Mesenchymal stem cell (in vitro differentiated cells and primary cell): Measurements from ENCODE around the gene PSEN1.

Experiments
- DNase-seq: peaks from one replicate; pipeline ENCODE4 v3.0.0-alpha.2; 2013
- H2AFZ ChIP-seq: one replicate; pipeline ENCODE4 v1.6.1; 2013; ENCODE audit warnings: low read depth, mild to moderate bottlenecking, control low read depth, inconsistent platforms, low read length, moderate library complexity
- H2AK5ac ChIP-seq: 2 replicates; pipeline ENCODE4 v1.6.1; 2013; ENCODE audit warnings: low read length, moderate library complexity, mild to moderate bottlenecking, inconsistent platforms; ENCODE audit not compliant: severe bottlenecking
- H2BK120ac ChIP-seq: one replicate; pipeline ENCODE4 v1.6.1; 2013; ENCODE audit warnings: low read depth, mild to moderate bottlenecking, inconsistent platforms, low read length, moderate library complexity
- H2BK12ac ChIP-seq, 2 experiments: one replicate each; pipeline ENCODE4 v1.6.1; 2013; ENCODE audit warnings: inconsistent platforms in 2 of 2, low read length in 2 of 2, mild to moderate bottlenecking in 2 of 2, moderate library complexity in 2 of 2, control low read depth in 1 of 2
- H2BK15ac ChIP-seq: one replicate; pipeline ENCODE4 v1.6.1; 2013; ENCODE audit warnings: mild to moderate bottlenecking, low read depth, inconsistent platforms; ENCODE audit not compliant: poor library complexity, severe bottlenecking
- H2BK5ac ChIP-seq: 2 replicates; pipeline ENCODE4 v1.6.1; 2013; ENCODE audit warnings: low read depth, mild to moderate bottlenecking, low read length, control low read depth, inconsistent platforms; ENCODE audit not compliant: poor library complexity, severe bottlenecking
- H3K14ac ChIP-seq, 2 experiments: one replicate each; pipeline ENCODE4 v1.6.1; 2013; ENCODE audit warnings: inconsistent platforms in 2 of 2, low read length in 2 of 2, control low read depth in 1 of 2, mild to moderate bottlenecking in 1 of 2, moderate library complexity in 1 of 2
- H3K18ac ChIP-seq, 2 experiments: one replicate each; pipeline ENCODE4 v1.6.1; 2013; ENCODE audit warnings: inconsistent platforms in 2 of 2, low read length in 2 of 2, control low read depth in 1 of 2, low read depth in 1 of 2, mild to moderate bottlenecking in 1 of 2
- H3K23ac ChIP-seq, 2 experiments: one replicate each; pipeline ENCODE4 v1.6.1; 2013; ENCODE audit warnings: inconsistent platforms in 2 of 2, low read length in 2 of 2, mild to moderate bottlenecking in 2 of 2, moderate library complexity in 2 of 2, control low read depth in 1 of 2
- H3K27ac ChIP-seq: 2 replicates; pipeline ENCODE4 v1.5.1; 2013; ENCODE audit warnings: mild to moderate bottlenecking, moderate library complexity, low read length, control low read depth, inconsistent platforms; ENCODE audit not compliant: poor library complexity, severe bottlenecking
- H3K27me3 ChIP-seq, 2 experiments: 2 replicates each; pipeline versions ENCODE4 v1.6.1 to v1.7.0; 2013; ENCODE audit warnings: low read length in 2 of 2, mild to moderate bottlenecking in 2 of 2, moderate library complexity in 2 of 2, control low read depth in 1 of 2, inconsistent platforms in 1 of 2; ENCODE audit not compliant: control insufficient read depth in 1 of 2, insufficient read depth in 1 of 2
- H3K36me3 ChIP-seq, 2 experiments: 2 replicates each; pipeline versions ENCODE4 v1.6.1 to v1.7.0; 2013; ENCODE audit warnings: low read length in 2 of 2, control low read depth in 1 of 2, inconsistent platforms in 1 of 2, low read depth in 1 of 2, mild to moderate bottlenecking in 1 of 2; ENCODE audit not compliant: insufficient read depth in 2 of 2, control insufficient read depth in 1 of 2
- H3K4ac ChIP-seq, 2 experiments: one replicate each; pipeline ENCODE4 v1.6.1; 2013; ENCODE audit warnings: inconsistent platforms in 2 of 2, low read length in 2 of 2, mild to moderate bottlenecking in 2 of 2, moderate library complexity in 2 of 2, control low read depth in 1 of 2, low read depth in 1 of 2
- H3K4me1 ChIP-seq: 2 replicates; pipeline ENCODE4 v1.6.1; 2013; ENCODE audit warnings: low read depth, low read length, control low read depth; ENCODE audit not compliant: control insufficient read depth, insufficient read depth
- H3K4me2 ChIP-seq: 2 replicates; pipeline ENCODE4 v1.6.1; 2013; ENCODE audit warnings: low read length, mild to moderate bottlenecking, inconsistent platforms; ENCODE audit not compliant: poor library complexity, severe bottlenecking
- H3K4me3 ChIP-seq, 2 experiments: 2 replicates each; pipeline versions ENCODE4 v1.5.1 to v1.7.0; 2013; ENCODE audit warnings: low read length in 2 of 2, mild to moderate bottlenecking in 2 of 2, control low read depth in 1 of 2, low read depth in 1 of 2; ENCODE audit not compliant: insufficient read depth in 1 of 2
- H3K79me1 ChIP-seq: replicated peaks from 2 replicates; pipeline ENCODE4 v1.6.1; 2013; ENCODE audit warnings: mild to moderate bottlenecking, control low read depth, low read length, inconsistent platforms; ENCODE audit not compliant: poor library complexity, severe bottlenecking
- H3K9ac ChIP-seq: 2 replicates; pipeline ENCODE4 v1.7.0; 2013; ENCODE audit warnings: mild to moderate bottlenecking, low read length, moderate library complexity
- H3K9me3 ChIP-seq: 2 replicates; pipeline ENCODE4 v1.7.0; 2013; ENCODE audit warnings: mild to moderate bottlenecking, low read length; ENCODE audit not compliant: control insufficient read depth
- H4K8ac ChIP-seq: one replicate; pipeline ENCODE4 v1.6.1; 2013; ENCODE audit warnings: inconsistent platforms, mild to moderate bottlenecking, low read length, moderate library complexity
- H4K91ac ChIP-seq: one replicate; pipeline ENCODE4 v1.6.1; 2013; ENCODE audit warnings: mild to moderate bottlenecking, low read length, inconsistent platforms
- WGBS: methylation state at CpG from one replicate; pipeline ENCODE4 v1.1.7; 2013; ENCODE audit warnings: mixed read lengths; 5-methylcytosine and 5-hydroxymethylcytosine counted together

The PSEN1 gene

DNA sequence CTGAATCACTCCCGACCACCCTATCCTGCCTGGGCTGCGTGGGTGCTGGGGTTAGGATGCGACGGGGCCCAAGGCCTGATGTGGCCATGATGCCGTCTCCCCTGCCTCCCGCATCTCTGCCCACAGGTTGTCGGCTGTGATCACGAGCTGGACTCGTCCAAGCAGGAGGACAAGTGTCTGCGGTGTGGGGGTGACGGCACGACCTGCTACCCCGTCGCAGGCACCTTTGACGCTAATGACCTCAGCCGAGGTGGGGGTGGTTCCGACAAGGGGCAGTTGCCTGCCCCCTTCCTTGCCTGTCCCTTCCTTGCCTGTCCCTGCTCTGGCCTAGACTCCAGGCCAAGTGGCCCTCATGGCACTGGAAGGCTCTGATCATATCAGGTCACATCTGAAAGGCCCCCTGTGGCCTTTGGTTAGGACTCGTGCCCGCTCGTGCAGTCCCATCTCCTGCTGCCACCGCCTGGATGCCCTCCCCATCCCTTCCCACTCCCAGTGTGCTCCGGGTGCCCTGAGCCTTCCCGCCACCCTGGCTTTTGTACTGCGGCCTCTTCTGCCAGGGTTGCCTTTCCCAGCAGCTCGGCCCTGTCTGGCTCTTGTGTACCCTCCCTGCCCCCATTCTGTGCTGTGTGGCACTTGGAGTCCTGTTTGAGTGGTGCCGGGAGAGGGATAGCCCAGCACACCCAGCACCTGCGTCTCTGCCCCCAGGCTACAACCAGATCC lies 114.6 kb downstream of the PSEN1 start:
- no peak overlapping the region for H2BK120ac ChIP-seq
- peaks cover 36% of the 10 kb centered on the region for H3K4me1 ChIP-seq
- H3K9me3 ChIP-seq, result no peaks in the 10 kb centered on the region
- DNase-seq, result no peak
- H4K91ac ChIP-seq, result no peak overlapping the region
- no peak overlapping the region for H2BK12ac ChIP-seq
- H3K4me2 ChIP-seq, result no peak overlapping the region
- H4K8ac ChIP-seq, result no peak overlapping the region
- WGBS, result 88% methylated on average over 23 of the region's 27 CpGs
- H3K79me1 ChIP-seq, result peaks cover 5% of the 10 kb centered on the region
- H3K4me3 ChIP-seq, result no peak overlapping the region
- no peak overlapping the region for H3K4ac ChIP-seq
- no peak overlapping the region for H3K18ac ChIP-seq
- H2BK5ac ChIP-seq, result no peak overlapping the region
- H2BK15ac ChIP-seq, result no peak overlapping the region
- H2AFZ ChIP-seq, result no peak overlapping the region
- no peak overlapping the region for H3K14ac ChIP-seq
- H3K23ac ChIP-seq, result no peak overlapping the region
- H2AK5ac ChIP-seq, result no peak overlapping the region
- H3K27ac ChIP-seq, result no peak overlapping the region
- H3K36me3 ChIP-seq, result peaks cover 3 to 63% of the 10 kb centered on the region in 2 experiments
- no peaks in the 10 kb centered on the region for H3K27me3 ChIP-seq
- H3K9ac ChIP-seq, result no peak overlapping the region

GRCh38 chr14:73251516-73252215 lies 115.4 kb downstream of the PSEN1 start:
- H4K91ac ChIP-seq, result no peak overlapping the region
- no peak overlapping the region for H3K14ac ChIP-seq
- no peaks in the 10 kb centered on the region for H3K27me3 ChIP-seq
- no peak overlapping the region for H2BK12ac ChIP-seq
- no peak overlapping the region for H4K8ac ChIP-seq
- H2AK5ac ChIP-seq, result no peak overlapping the region
- no peak overlapping the region for H2BK15ac ChIP-seq
- no peak overlapping the region for H3K27ac ChIP-seq
- H3K9ac ChIP-seq, result no peak overlapping the region
- no peak overlapping the region for H3K4ac ChIP-seq
- H3K36me3 ChIP-seq, result peaks cover 3 to 62% of the 10 kb centered on the region in 2 experiments
- WGBS, result 96% methylated on average over 30 of the region's 30 CpGs
- no peak overlapping the region for H2BK120ac ChIP-seq
- no peak overlapping the region for H3K23ac ChIP-seq
- peaks cover 36% of the 10 kb centered on the region for H3K4me1 ChIP-seq
- DNase-seq, result no peak
- no peak overlapping the region for H3K4me2 ChIP-seq
- no peak overlapping the region for H2BK5ac ChIP-seq
- H3K79me1 ChIP-seq, result peaks cover 5% of the 10 kb centered on the region
- no peaks in the 10 kb centered on the region for H3K9me3 ChIP-seq
- H3K4me3 ChIP-seq, result no peak overlapping the region
- no peak overlapping the region for H2AFZ ChIP-seq
- H3K18ac ChIP-seq, result no peak overlapping the region

GRCh38 chr14:73252491-73253322 lies 116.4 kb downstream of the PSEN1 start:
- Histone ChIP-seq H3K36me3 (peaks cover 3 to 62% of the 10 kb centered on the region in 2 experiments), H3K79me1 (peaks cover 2% of the 10 kb centered on the region), H3K18ac (no peak overlapping the region), H4K8ac (no peak overlapping the region), H3K9ac (no peak overlapping the region), H3K27ac (no peak overlapping the region), H2BK120ac (no peak overlapping the region), H3K14ac (no peak overlapping the region), H2BK15ac (no peak overlapping the region), H2AFZ (no peak overlapping the region), H3K4me2 (no peak overlapping the region), H3K4me1 (peaks cover 28% of the 10 kb centered on the region), H3K4me3 (no peak overlapping the region), H3K4ac (no peak overlapping the region), H2BK5ac (no peak overlapping the region), H3K23ac (no peak overlapping the region), H4K91ac (no peak overlapping the region), H3K27me3 (no peaks in the 10 kb centered on the region), H2AK5ac (no peak overlapping the region), H3K9me3 (no peaks in the 10 kb centered on the region), H2BK12ac (no peak overlapping the region)
- 93% methylated on average over 29 of the region's 29 CpGs for WGBS
- DNase-seq, result no peak

DNA sequence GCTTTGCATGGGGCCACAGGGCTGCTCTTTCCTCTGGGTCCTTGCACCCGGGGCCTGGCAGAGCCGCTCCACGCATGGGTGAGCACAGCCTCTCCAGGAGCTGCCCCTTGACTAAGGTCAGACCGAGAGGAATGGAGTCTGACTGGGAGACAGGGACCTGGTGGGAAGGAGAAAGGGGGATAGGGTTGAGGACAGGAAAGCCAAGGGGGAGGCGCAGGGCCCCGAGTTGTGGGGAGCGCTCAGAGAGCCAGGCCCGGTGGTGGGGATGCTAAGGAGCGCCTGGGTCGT lies 117.0 kb downstream of the PSEN1 start:
- H3K9me3 ChIP-seq, result no peaks in the 10 kb centered on the region
- H3K18ac ChIP-seq, result no peak overlapping the region
- peaks cover 3 to 62% of the 10 kb centered on the region in 2 experiments for H3K36me3 ChIP-seq
- H4K91ac ChIP-seq, result no peak overlapping the region
- no peak overlapping the region for H2BK15ac ChIP-seq
- H3K4me2 ChIP-seq, result no peak overlapping the region
- H2AK5ac ChIP-seq, result no peak overlapping the region
- no peak for DNase-seq
- H3K4me1 ChIP-seq, result peaks cover 24% of the 10 kb centered on the region
- H3K23ac ChIP-seq, result no peak overlapping the region
- H2BK120ac ChIP-seq, result no peak overlapping the region
- no peaks in the 10 kb centered on the region for H3K27me3 ChIP-seq
- no peak overlapping the region for H3K14ac ChIP-seq
- H3K4ac ChIP-seq, result no peak overlapping the region
- H3K79me1 ChIP-seq, result peaks cover 2% of the 10 kb centered on the region
- no peak overlapping the region for H3K27ac ChIP-seq
- H2BK5ac ChIP-seq, result no peak overlapping the region
- H3K9ac ChIP-seq, result no peak overlapping the region
- WGBS, result 86% methylated on average over 10 of the region's 10 CpGs
- H2AFZ ChIP-seq, result no peak overlapping the region
- H2BK12ac ChIP-seq, result no peak overlapping the region
- H4K8ac ChIP-seq, result no peak overlapping the region
- H3K4me3 ChIP-seq, result no peak overlapping the region
